Immature natural killer cell (primary cell): ENCODE measurements around the gene PSMC5. TPM values are rescaled to one million over a fixed set of nuclear protein-coding genes. Genes with fewer than 3 reads are reported as not detected.

Experiments used
- DNase-seq, 3 donors: peaks; one replicate each; pipeline ENCODE4 v3.0.0; 2022; ENCODE audit warnings: mixed read lengths in 1 of 3
- H3K27ac Mint-ChIP-seq, 6 donors: one replicate each; pipeline ENCODE4 v1.8.0; 2020; ENCODE audit warnings: mixed read lengths in 6 of 6, mild to moderate bottlenecking in 5 of 6, inconsistent platforms in 4 of 6, moderate library complexity in 3 of 6
- H3K27me3 Mint-ChIP-seq, 3 donors: one replicate each; pipeline ENCODE4 v1.8.0; 2020 to 2021; ENCODE audit warnings: low read depth in 3 of 3, mild to moderate bottlenecking in 3 of 3, mixed read lengths in 3 of 3, moderate library complexity in 3 of 3, inconsistent platforms in 1 of 3
- H3K36me3 Mint-ChIP-seq, 3 donors: one replicate each; pipeline ENCODE4 v1.8.0; 2020; ENCODE audit warnings: mixed read lengths in 3 of 3, inconsistent platforms in 2 of 3, mild to moderate bottlenecking in 2 of 3
- H3K4me1 Mint-ChIP-seq, 2 donors: one replicate each; pipeline ENCODE4 v1.8.0; 2020; ENCODE audit warnings: inconsistent platforms in 2 of 2, mild to moderate bottlenecking in 2 of 2, mixed read lengths in 2 of 2, moderate library complexity in 1 of 2
- H3K4me3 Mint-ChIP-seq, 5 donors: one replicate each; pipeline ENCODE4 v1.8.0; 2020; ENCODE audit warnings: mild to moderate bottlenecking in 5 of 5, mixed read lengths in 5 of 5, inconsistent platforms in 3 of 5, moderate library complexity in 3 of 5
- H3K9me3 Mint-ChIP-seq, 6 donors: one replicate each; pipeline ENCODE4 v1.8.0; 2020; ENCODE audit warnings: mild to moderate bottlenecking in 6 of 6, mixed read lengths in 6 of 6, inconsistent platforms in 4 of 6, moderate library complexity in 3 of 6
- polyA plus RNA-seq, 3 donors: library from polyadenylated mRNA; unstranded; fragments of 300-500 nt; fragmentation: Illumina TruSeq; gene quantifications; one replicate each; pipeline ENCODE4 v1.2.3, GENCODE V29; 2021

PSMC5 gene
- polyA plus RNA-seq, 3 donors from 2014 or later, result 130 to 222 (median 148) TPM

DNA sequence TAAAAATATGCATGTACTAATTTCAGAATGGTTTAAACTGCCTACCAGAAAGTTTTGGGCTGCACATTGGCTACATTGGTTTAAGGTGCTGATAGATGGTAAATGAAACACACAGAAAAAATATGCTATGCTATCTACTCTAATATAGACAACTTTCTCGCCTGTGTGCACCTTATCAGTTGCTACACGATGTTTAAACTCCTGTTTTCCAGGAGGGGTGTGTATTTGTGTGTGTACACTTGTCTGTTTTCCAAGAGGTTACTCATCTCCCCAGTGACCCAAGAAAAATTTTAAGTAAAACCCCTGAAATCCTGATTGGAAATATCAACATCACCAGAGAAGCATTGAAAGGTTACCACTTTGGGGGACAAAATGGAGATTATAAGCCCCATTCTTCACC lies 21.6 kb upstream of the PSMC5 start:
- Mint-ChIP-seq H3K9me3 (no peaks in the 10 kb centered on the region), H3K4me1 (no peaks in the 10 kb centered on the region), H3K4me3 (no peak overlapping the region), H3K27ac (peak overlapping the region in 1 of 6 donors; percentile 4), H3K36me3 (peaks cover 23 to 52% (median 46%) of the 10 kb centered on the region in 3 donors), H3K27me3 (peaks cover 0 to 3% (median 0%) of the 10 kb centered on the region in 3 donors)
- no peak for DNase-seq

DNA sequence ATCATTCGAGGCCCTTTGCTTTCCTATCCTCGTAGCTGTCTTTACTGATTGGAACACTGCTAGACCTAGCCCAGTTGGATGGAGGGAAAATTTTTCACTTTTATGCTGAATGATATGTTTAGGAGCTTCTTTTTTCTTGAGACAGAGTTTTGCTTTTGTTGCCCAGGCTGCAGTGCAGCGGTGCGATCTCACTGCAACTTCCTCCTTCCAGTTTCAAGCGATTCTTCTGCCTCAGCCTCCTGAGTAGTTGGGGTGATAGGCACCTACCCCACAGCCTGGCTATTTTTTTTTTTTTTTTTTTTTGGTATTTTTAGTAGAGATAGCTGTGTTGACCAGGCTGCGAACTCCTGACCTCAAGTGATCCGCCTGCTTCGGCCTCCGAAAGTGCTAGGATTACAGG lies 17.3 kb upstream of the PSMC5 start:
- peaks cover 31 to 67% (median 66%) of the 10 kb centered on the region in 3 donors for H3K36me3 Mint-ChIP-seq
- no peaks in the 10 kb centered on the region for H3K4me1 Mint-ChIP-seq
- H3K4me3 Mint-ChIP-seq, result no peak overlapping the region
- no peak overlapping the region for H3K27ac Mint-ChIP-seq
- DNase-seq, result no peak
- H3K27me3 Mint-ChIP-seq, result no peaks in the 10 kb centered on the region
- H3K9me3 Mint-ChIP-seq, result no peaks in the 10 kb centered on the region

DNA sequence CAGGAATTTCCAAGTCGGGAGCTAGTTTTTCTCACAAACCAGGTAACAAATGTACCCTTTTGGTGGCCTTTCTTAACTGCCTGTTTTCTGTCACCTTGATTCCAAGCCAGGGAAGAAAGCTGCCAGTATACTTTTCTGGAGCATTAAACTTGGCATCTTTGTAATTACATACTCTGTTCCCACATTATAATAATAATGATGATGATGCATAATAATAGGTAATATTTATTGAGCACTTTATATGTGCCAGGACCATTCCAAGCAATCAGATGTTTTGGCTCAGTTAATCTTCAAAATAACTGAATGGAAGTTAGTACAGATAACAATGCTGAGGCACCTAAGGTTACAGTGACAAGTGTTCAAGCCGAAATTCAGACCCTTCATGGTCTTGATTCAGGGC lies 11.1 kb upstream of the PSMC5 start:
- peaks cover 0 to 5% of the 10 kb centered on the region in 2 donors for H3K4me1 Mint-ChIP-seq
- H3K9me3 Mint-ChIP-seq, result no peaks in the 10 kb centered on the region
- H3K36me3 Mint-ChIP-seq, result peaks cover 18 to 72% (median 41%) of the 10 kb centered on the region in 3 donors
- H3K27ac Mint-ChIP-seq, result peak overlapping the region in 1 of 6 donors; percentile 40
- H3K4me3 Mint-ChIP-seq, result no peak overlapping the region
- no peak for DNase-seq
- peaks cover 0 to under 1% (median 0%) of the 10 kb centered on the region in 3 donors for H3K27me3 Mint-ChIP-seq

DNA sequence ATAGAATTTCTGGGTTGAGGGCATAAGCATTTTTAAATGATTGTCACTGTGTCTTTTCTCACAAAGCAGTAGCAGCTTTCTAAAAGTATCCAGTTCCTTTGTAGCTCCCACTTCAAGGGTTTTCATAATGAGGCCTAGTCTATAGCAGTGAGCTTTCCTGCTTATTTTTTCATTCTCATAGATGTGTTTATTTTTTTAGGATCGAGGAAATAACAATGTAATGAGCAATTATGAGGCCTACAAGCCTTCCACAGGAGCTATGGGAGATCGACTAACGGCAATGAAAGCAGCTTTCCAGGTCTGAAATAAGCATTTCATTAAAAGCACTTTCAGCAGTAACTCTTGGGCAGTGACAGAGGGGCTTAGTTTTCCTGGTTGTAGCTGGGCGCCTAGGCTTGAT lies 10.6 kb upstream of the PSMC5 start:
- no peak for DNase-seq
- peaks cover 18 to 72% (median 36%) of the 10 kb centered on the region in 3 donors for H3K36me3 Mint-ChIP-seq
- peaks cover 0 to 6% of the 10 kb centered on the region in 2 donors for H3K4me1 Mint-ChIP-seq
- no peaks in the 10 kb centered on the region for H3K9me3 Mint-ChIP-seq
- H3K27me3 Mint-ChIP-seq, result peaks cover 0 to 2% (median 0%) of the 10 kb centered on the region in 3 donors
- peak overlapping the region in 1 of 6 donors; percentile 26 for H3K27ac Mint-ChIP-seq
- H3K4me3 Mint-ChIP-seq, result no peak overlapping the region

DNA sequence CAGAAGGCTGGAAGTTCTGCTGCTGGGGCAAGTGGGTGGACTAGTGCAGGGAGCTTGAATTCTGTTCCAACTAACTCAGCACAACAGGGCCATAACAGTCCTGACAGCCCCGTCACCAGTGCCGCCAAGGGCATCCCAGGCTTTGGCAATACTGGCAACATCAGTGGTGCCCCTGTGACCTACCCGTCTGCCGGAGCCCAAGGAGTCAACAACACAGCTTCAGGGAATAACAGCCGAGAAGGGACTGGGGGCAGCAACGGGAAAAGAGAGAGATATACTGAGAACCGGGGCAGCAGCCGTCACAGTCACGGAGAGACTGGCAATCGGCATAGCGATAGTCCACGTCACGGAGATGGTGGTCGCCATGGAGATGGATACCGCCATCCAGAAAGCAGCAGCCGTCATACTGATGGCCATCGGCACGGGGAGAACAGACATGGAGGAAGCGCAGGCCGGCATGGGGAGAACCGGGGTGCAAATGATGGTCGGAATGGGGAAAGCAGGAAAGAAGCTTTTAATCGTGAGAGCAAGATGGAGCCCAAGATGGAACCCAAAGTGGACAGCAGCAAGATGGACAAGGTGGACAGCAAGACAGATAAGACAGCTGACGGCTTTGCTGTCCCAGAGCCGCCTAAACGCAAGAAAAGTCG lies 9.4 kb upstream of the PSMC5 start:
- H3K27me3 Mint-ChIP-seq, result peaks cover 0 to 2% (median 0%) of the 10 kb centered on the region in 3 donors
- H3K4me3 Mint-ChIP-seq, result no peak overlapping the region
- peaks cover 26 to 74% (median 37%) of the 10 kb centered on the region in 3 donors for H3K36me3 Mint-ChIP-seq
- H3K9me3 Mint-ChIP-seq, result no peaks in the 10 kb centered on the region
- DNase-seq, result no peak
- H3K4me1 Mint-ChIP-seq, result peaks cover 0 to 8% of the 10 kb centered on the region in 2 donors
- peak overlapping the region in 2 of 6 donors; percentile 19 to 21 for H3K27ac Mint-ChIP-seq

DNA sequence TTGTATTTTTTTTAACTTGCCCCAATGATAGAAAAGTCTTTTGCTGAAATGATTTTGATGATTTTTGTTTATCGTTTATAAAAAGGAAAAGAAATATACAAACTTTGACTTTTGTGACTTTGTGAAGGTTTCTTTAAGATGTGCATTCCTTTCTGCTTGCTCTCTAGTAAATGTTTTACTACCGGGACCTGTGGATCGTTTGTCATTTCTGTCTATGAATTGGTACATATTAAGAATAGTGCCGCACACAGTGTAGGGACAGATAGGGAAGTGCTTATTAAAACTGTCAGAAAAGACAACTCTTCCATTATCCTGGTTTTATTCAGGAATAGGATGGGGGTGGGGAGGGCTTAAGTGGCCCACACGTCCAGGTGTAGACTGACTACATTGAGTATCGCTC lies 8.1 kb upstream of the PSMC5 start:
- H3K36me3 Mint-ChIP-seq, result peaks cover 26 to 72% (median 36%) of the 10 kb centered on the region in 3 donors
- H3K9me3 Mint-ChIP-seq, result no peaks in the 10 kb centered on the region
- H3K4me1 Mint-ChIP-seq, result peaks cover 8 to 14% of the 10 kb centered on the region in 2 donors
- peaks cover 0 to 3% (median 0%) of the 10 kb centered on the region in 3 donors for H3K27me3 Mint-ChIP-seq
- H3K27ac Mint-ChIP-seq, result peak overlapping the region in 1 of 6 donors; percentile 48
- no peak overlapping the region for H3K4me3 Mint-ChIP-seq
- no peak for DNase-seq

DNA sequence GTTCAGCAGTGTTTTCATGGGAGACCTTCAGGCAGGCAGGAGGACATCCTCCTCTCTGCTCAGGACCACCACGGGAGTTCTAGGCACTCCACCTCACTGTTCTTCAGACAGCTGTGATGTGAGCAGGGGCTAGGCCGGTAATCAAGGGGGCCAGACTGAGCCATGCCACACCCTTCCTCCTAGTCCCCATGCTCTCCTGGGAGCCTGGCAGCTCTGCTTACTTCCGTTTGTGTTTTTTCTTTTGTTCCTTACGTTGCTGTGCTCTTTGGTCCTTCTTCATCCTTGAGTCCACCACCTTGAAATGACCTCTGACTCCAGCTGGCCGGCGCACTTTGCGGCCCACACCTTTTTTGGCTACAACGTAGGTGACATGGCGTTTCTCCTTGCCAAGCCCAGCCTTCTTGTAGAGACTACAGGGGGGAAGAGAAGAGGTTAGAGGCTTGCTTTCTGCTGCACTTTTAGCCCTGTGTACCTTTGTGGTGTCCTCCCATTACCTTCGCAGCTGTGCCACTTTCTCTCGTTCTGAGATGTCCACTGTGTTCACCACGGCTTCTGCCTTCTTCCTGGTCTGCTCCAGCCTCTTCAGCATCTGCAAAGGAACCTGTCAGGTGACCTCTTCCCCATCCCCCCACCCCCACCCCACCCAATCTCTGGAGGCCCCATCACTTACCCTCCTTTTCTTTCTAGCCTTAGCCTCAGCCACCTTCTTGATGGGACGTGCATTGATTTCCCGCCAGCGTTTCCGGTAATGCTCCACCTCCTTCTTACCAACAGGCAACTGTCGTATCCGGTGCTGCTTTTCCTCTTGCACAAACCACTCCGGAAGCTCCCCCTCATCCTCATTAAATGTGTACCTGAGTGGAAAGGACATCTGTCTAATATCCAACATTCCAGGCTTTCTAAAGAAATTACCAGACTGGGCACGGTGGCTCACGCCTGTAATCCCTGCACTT lies 7.4 kb upstream of the PSMC5 start:
- DNase-seq, result no peak
- Mint-ChIP-seq H3K4me3 (no peak overlapping the region), H3K36me3 (peaks cover 31 to 78% (median 37%) of the 10 kb centered on the region in 3 donors), H3K9me3 (no peaks in the 10 kb centered on the region), H3K27me3 (peaks cover 0 to 4% (median 2%) of the 10 kb centered on the region in 3 donors), H3K4me1 (peaks cover 10 to 17% of the 10 kb centered on the region in 2 donors), H3K27ac (peak overlapping the region in 5 of 6 donors; percentile 35 to 68 (median 55))

DNA sequence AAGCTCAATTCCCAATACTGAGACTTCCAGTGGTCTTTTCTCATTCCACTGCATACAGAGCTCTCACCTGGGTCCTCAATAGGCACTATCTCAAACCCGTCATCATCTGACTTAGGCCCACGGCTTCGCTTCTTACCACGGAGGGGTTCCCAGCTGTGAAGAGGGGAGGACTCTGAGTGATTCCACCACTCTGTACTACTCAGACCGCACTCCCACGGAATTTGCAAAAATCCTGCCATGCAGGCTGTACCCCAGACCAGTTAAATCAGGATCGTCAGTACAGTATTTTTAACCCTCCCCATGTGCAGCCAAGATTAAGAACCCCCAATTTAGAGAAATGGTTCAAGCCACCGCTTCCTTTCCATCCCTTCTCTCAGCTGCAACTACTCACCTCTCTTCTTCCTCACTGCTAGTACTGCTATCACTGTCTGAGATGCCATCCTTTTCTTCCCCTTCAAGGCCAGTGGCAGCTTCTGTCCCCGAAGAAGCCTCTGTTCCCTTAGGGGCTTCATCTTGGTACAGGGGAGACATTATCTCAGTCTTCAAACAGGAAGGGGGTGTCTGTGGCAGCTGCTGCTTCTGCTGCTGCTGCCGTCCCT lies 6.2 kb upstream of the PSMC5 start:
- DNase-seq, result no peak
- Mint-ChIP-seq H3K4me1 (peaks cover 22 to 27% of the 10 kb centered on the region in 2 donors), H3K27me3 (peaks cover 0 to 4% (median 2%) of the 10 kb centered on the region in 3 donors), H3K4me3 (no peak overlapping the region), H3K27ac (peak overlapping the region in 1 of 6 donors; percentile 13), H3K36me3 (peaks cover 31 to 78% (median 37%) of the 10 kb centered on the region in 3 donors), H3K9me3 (no peaks in the 10 kb centered on the region)

DNA sequence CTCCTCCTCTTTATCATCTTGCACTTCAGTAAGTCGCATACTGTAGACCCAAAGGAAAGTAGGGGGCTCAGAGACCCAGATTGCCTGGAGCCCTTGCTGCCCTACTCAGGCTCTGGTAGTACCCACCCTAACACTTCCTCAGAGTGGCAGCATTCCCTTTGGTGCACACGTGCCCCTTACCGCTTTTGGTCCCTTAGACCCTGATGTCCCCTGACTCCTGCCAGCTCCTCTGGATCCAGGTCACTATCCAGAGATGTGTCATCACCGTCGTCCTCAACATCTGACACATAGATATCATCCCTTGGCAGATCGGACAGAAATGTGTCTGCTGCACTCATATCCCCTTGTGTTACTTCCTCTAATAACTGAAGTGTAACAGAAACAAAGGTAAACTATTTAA lies 5.4 kb upstream of the PSMC5 start:
- peaks cover 31 to 74% (median 37%) of the 10 kb centered on the region in 3 donors for H3K36me3 Mint-ChIP-seq

DNA sequence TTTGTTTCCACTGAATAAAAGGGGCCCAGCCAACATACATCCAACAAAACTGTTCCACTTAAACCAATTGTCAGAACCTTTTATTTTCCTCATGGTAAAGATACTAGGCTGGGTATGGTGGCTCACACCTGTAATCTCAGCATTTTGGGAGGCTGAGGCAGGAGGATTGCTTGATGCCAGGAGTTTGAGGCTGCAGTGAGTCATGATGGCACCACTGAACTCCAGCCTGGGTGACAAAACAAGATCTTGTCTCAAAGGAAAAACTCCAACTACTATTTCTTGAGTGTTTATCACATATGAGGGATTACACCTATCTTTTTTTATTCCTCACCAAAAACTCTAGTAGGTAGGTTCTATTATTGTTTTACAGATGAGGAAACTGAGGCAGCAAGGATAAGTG lies 4.7 kb upstream of the PSMC5 start:
- H3K36me3 Mint-ChIP-seq, result peaks cover 31 to 67% (median 34%) of the 10 kb centered on the region in 3 donors
- peak overlapping the region in 2 of 6 donors; percentile 50 to 63 for H3K27ac Mint-ChIP-seq
- no peak for DNase-seq
- H3K27me3 Mint-ChIP-seq, result peaks cover 5 to 8% (median 6%) of the 10 kb centered on the region in 3 donors
- H3K4me3 Mint-ChIP-seq, result no peak overlapping the region
- no peaks in the 10 kb centered on the region for H3K9me3 Mint-ChIP-seq
- H3K4me1 Mint-ChIP-seq, result peaks cover 36 to 42% of the 10 kb centered on the region in 2 donors

More for the DNA sequence above, 5.4 kb upstream of the PSMC5 start:
- Mint-ChIP-seq H3K4me1 (peaks cover 29 to 35% of the 10 kb centered on the region in 2 donors), H3K27me3 (peaks cover 0 to 5% (median 2%) of the 10 kb centered on the region in 3 donors), H3K4me3 (no peak overlapping the region), H3K27ac (peak overlapping the region in 4 of 6 donors; percentile 63 to 89 (median 73)), H3K9me3 (no peaks in the 10 kb centered on the region)
- DNase-seq, result no peak

DNA sequence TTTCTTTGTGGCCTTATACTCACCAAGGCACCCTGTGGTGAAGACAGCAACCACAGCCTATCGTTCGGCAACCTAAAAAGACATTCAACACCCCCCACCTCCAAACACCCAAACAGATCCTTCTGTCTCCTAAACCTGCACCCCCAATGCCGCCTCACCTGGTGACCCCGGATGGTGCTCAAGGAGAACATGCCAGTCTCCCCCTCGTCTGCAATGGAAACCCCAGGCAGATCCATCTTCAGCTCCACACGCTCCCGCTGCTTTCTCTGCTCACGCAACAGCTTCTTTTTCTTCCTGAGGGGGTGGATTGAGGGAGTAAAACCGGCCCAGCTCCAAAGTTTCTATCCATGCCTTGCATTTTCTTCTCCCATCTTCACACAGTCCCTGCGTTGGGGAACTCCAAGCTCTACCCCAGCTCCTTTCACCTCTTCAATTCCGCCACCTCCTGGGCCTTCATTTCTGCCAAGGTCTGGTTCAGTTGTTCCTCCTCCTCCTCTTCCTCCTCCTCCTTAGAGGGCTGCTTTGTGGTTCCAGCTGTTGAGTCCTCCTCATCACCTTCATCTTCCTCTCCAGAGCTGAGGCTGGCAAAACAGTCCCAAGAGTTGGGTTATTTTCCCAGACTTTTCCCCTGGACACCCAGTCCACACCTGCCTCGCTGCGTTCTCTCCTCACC lies 3.4 kb upstream of the PSMC5 start:
- peaks cover 49 to 52% of the 10 kb centered on the region in 2 donors for H3K4me1 Mint-ChIP-seq
- peaks cover 26 to 55% (median 27%) of the 10 kb centered on the region in 3 donors for H3K36me3 Mint-ChIP-seq
- H3K4me3 Mint-ChIP-seq, result peak overlapping the region in 1 of 5 donors; percentile 34
- no peak for DNase-seq
- H3K27ac Mint-ChIP-seq, result peak overlapping the region in 1 of 6 donors; percentile 77
- no peaks in the 10 kb centered on the region for H3K9me3 Mint-ChIP-seq
- peaks cover 5 to 11% (median 8%) of the 10 kb centered on the region in 3 donors for H3K27me3 Mint-ChIP-seq

DNA sequence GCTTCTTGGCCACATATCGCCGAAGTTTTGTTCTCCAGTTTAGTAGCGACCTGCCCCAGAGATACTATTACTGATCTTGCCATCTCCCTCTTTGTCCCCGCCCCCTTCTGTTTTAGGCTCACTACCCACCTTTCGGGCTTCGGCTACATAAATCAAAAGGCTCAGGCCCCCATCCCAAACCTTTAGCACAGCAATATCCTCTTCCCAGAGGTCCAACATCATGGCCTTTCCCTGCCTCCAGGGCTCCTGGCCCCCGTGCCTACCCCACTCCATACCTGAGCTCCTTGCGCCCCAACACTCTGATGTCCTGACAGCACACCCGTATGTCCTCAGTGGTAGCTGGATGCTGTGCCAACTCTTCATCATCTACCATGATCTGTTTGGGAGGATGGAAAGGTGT lies 2.9 kb upstream of the PSMC5 start:
- Mint-ChIP-seq H3K4me3 (peak overlapping the region in 2 of 5 donors; percentile 18 to 34), H3K36me3 (peaks cover 23 to 50% (median 26%) of the 10 kb centered on the region in 3 donors), H3K9me3 (no peaks in the 10 kb centered on the region), H3K27me3 (peaks cover 5 to 11% (median 8%) of the 10 kb centered on the region in 3 donors), H3K4me1 (peaks cover 54 to 55% of the 10 kb centered on the region in 2 donors), H3K27ac (peak overlapping the region in 3 of 6 donors; percentile 14 to 94 (median 45))
- no peak for DNase-seq
